Myocyte (in vitro differentiated cells): ENCODE measurements around the gene PPM1E. TPM values are rescaled to one million over a fixed set of nuclear protein-coding genes. Genes with fewer than 3 reads are reported as not detected.

Experiments used
- DNase-seq: peaks from one replicate; pipeline ENCODE4 v3.0.0-alpha.2; 2012; ENCODE audit warnings: low read depth
- total RNA-seq: library from RNA; depleted of rRNA; stranded (reverse); fragments of >200 nt; gene quantifications from 2 replicates; pipeline ENCODE4 v1.2.3, GENCODE V29; 2014

PPM1E gene
- total RNA-seq, 1 donor from 2014 or later = 11.1 TPM

GRCh38 chr17:59030811-59031210, 275.2 kb downstream of the PPM1E start:
- DNase-seq = no peak

Other genes starting within 250 kb of the PPM1E start
- 28.4 and 37.4 TPM in 2 replicates for gene MTMR4, start 241.2 kb upstream of the PPM1E start, total RNA-seq
- 0.10 and 0.48 TPM in 2 replicates for gene TEX14, start 63.8 kb upstream of the PPM1E start, total RNA-seq
- 28.0 and 31.7 TPM in 2 replicates for gene RAD51C, start 63.3 kb upstream of the PPM1E start, total RNA-seq